A549 (cell line): ENCODE data around the gene XDH.

ENCODE experiments used
- EP300 ChIP-seq, 2 experiments: fragments of >200 bp; sonication (Bioruptor Twin); formaldehyde crosslinking; IDR thresholded peaks; 2 replicates in 1 of 2; 3 replicates in 1 of 2; pipeline ENCODE4 v1.6.1; 2016 to 2017
- HOXA7 ChIP-seq: fragments of 250-450 bp; sonication (Bioruptor Pico); IDR thresholded peaks from 2 replicates; pipeline ENCODE4 v1.5.0; 2020; ENCODE audit warnings: mild to moderate bottlenecking, moderate library complexity
- NR3C1 ChIP-seq: fragments of >200 bp; sonication (Bioruptor Twin); formaldehyde crosslinking; IDR thresholded peaks from 3 replicates; pipeline ENCODE4 v1.6.1; 2017
- POLR2A ChIP-seq: IDR thresholded peaks from 2 replicates; pipeline ENCODE4 v1.6.1; 2012; ENCODE audit warnings: mild to moderate bottlenecking, low read length

- TF ChIP-seq NR3C1 (no peak), EP300 (IDR thresholded peaks at IDR 0.05) (no peak), HOXA7 (CRISPR knock-in tag) (no peak), POLR2A (no peak)
Observed at GRCh38 chr2:31312898-31313297, 101.6 kb downstream of the XDH start.
